ENCODE results near the gene VSIG10.
"Not testable (repeated sequence)": the region's sequence is repeated elsewhere in the genome, so short reads cannot be mapped to it uniquely, and the experiment has no call there.

VSIG10 gene, protein sequence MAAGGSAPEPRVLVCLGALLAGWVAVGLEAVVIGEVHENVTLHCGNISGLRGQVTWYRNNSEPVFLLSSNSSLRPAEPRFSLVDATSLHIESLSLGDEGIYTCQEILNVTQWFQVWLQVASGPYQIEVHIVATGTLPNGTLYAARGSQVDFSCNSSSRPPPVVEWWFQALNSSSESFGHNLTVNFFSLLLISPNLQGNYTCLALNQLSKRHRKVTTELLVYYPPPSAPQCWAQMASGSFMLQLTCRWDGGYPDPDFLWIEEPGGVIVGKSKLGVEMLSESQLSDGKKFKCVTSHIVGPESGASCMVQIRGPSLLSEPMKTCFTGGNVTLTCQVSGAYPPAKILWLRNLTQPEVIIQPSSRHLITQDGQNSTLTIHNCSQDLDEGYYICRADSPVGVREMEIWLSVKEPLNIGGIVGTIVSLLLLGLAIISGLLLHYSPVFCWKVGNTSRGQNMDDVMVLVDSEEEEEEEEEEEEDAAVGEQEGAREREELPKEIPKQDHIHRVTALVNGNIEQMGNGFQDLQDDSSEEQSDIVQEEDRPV

GRCh38 chr12:118103601-118104382, at the start of gene VSIG10:
Gene VSIG10 (minus strand): TSS chr12:118104011. CDS start chr12:118103671, 340 bp downstream.
- DNase-seq (ENCODE audit: low read depth), result peak; percentile 37

DNA sequence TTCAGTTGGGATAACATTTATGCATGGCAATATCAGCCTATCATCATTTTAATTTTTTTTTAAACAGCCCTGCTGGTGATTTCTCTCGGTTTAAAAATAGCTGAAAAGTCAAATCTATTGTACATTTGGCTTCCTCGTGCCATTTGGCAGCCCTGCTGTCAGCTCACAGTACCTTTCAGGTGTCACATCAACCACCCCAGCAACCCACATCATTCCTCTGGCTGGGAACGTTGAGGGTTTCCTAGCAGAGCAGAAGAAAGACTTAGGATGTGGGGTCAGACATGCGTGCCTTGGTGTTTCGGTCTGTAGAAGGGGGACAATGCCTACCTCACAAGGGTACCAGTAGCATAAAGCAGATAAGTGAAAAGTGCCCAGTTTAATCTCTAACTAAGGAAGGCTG, 47.9 kb upstream of the VSIG10 start:
- no peak for DNase-seq (ENCODE audit: low read depth)

- no peak for DNase-seq (ENCODE audit: low read depth)
These were observed 46.8 kb upstream of the VSIG10 start for GRCh38 chr12:118150625-118151024.

DNA sequence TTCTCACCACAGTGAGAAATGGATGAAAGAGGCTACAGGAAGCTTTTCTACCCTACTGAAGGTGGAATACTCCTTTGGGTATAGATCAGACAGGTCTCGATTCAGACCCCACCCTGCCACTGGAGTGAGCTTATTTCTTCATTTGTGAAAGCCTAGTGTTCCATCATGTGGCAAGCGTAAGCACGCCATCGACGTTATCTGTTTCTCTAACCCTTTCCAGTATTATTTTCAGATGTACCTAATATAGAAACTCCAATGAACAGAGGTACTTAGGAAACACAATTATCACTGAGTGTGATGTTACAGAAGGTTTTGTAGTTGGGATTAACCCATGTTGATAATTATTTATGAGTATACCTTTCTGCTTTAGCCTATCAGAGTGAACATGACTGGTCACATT, 44.5 kb upstream of the VSIG10 start:
- no peak for DNase-seq (ENCODE audit: low read depth)

DNA sequence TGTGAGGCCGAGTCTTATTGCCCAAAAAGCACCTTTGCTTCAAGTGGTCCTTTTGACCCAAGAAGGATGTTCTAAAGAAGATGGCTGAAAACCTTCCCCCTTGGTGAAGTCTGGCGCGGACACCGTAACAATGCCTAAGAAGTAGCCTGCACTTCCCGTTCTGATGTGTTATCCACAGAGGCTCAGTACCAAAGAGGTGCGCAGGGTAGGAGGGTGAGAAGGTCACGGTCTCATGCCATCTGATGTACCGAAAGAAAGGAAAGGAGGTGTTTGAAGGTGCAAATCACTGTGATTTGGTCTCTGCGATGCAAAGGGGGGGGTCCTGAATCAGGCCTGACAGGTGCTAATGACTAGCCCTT, 42.0 kb upstream of the VSIG10 start:
- DNase-seq (ENCODE audit: low read depth), result no peak

DNA sequence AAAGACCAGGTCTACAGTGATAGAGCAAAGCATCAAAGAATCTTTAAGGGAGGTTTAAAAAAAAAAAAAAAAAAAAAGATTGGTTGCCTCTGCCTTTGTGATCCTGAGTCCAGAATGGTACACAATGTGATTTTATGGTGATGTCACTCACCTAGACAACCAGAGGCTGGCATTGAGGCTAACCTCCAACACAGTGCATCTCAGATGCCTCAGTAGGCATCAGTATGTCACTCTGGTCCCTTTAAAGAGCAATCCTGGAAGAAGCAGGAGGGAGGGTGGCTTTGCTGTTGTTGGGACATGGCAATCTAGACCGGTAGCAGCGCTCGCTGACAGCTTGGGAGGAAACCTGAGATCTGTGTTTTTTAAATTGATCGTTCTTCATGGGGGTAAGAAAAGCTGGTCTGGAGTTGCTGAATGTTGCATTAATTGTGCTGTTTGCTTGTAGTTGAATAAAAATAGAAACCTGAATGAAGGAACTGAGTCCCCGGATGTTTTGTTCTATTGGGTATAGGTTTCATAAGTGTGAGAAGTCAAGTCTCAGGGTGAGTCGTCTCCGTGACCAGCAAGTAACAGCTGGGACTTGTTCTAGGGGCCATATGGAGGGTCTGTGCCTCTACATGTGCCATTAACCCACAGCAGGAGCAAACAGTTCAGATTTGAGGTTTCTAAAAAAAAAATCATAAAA, 41.4 kb upstream of the VSIG10 start:
- DNase-seq (ENCODE audit: low read depth), result no peak

- no peak for DNase-seq (ENCODE audit: low read depth)
These were observed 40.7 kb upstream of the VSIG10 start for GRCh38 chr12:118144499-118144898.

DNA sequence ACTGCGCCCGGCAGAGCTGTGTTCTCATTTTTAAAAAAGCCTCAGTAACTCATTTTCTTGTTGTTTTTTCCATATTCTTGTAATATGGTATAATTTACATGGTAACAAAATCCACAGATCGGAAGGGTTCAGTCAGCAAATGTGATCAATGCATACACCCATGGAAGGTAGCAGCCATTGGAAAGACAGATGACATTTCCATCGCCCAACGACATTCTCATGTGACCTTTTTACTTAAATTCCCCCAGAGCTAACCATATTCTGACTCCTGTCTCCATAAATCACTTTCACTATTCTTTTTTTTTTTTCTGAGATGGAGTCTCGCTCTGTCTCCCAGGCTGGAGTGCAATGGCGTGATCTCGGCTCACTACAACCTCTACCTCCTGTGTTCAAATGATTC, 37.0 kb upstream of the VSIG10 start:
- no peak for DNase-seq (ENCODE audit: low read depth)

GRCh38 chr12:118137148-118137678, 33.4 kb upstream of the VSIG10 start:
- DNase-seq (ENCODE audit: low read depth), result no peak

GRCh38 chr12:118136559-118137003, 32.8 kb upstream of the VSIG10 start:
- DNase-seq (ENCODE audit: low read depth), result peak; percentile 28

DNA sequence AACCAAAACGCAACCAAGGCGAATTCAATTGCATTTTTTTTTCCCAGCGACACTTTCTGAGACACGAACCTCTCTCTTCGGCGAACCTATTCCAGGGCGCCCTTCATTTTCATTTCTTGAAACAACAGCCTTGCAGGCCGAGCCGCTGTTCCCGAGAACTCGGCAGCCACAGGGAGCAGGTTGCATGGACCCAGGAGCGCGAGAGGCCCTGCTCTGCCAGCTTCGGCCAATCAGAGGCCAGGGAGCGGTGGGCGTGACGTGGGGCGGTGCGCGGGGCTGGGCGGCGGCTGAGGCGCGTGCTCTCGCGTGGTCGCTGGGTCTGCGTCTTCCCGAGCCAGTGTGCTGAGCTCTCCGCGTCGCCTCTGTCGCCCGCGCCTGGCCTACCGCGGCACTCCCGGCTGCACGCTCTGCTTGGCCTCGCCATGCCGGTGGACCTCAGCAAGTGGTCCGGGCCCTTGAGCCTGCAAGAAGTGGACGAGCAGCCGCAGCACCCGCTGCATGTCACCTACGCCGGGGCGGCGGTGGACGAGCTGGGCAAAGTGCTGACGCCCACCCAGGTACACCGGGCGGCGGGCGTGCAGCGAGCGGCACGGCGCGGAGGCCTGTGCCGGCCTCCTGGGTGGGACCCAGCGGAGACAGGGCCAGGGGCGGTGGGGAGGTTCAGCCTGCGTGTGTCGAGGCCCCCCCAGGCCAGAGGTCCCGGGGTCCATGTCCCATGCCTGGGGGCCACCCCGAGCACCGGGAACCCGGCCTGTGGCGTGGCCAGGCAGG, 32.2 kb upstream of the VSIG10 start, which contains the start of gene PEBP1:
Gene PEBP1 (plus strand): TSS at position 337 of the 771 bp plus-strand sequence. CDS start 86 bp downstream, at position 423.
- peak; percentile 80 for DNase-seq (ENCODE audit: low read depth)

DNA sequence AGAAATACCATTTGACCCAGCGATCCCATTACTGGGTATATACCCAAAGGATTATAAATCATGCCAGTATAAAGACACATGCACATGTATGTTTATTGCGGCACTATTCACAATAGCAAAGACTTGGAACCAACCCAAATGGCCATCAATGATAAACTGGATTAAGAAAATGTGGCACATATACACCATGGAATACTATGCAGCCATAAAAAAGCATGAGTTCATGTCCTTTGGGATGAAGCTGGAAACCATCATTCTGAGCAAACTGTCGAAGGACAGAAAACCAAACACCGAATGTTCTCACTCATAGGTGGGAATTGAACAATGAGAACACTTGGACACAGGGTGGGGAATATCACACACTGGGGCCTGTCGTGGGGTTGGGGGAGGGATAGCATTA, 25.6 kb upstream of the VSIG10 start:
- not testable (repeated sequence) for DNase-seq (ENCODE audit: low read depth)

DNA sequence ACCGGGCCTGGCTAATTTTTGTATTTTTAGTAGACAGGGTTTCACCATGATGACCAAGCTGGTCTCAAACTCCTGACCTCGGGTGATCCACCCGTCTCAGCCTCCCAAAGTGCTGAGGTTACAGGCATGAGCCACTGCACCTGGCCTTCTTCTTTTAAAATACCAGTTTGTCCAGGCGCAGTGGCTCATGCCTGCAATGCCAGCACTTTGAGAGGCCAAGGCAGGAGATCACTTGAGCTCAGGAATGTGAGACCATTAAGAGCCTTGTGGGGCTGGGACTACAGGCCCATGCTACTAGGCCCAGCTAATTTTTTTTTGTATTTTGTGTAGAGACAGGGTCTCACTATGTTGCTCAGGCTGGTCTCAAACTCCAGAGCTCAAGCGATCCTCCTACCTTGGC, 24.1 kb upstream of the VSIG10 start:
- DNase-seq (ENCODE audit: low read depth), result no peak

DNA sequence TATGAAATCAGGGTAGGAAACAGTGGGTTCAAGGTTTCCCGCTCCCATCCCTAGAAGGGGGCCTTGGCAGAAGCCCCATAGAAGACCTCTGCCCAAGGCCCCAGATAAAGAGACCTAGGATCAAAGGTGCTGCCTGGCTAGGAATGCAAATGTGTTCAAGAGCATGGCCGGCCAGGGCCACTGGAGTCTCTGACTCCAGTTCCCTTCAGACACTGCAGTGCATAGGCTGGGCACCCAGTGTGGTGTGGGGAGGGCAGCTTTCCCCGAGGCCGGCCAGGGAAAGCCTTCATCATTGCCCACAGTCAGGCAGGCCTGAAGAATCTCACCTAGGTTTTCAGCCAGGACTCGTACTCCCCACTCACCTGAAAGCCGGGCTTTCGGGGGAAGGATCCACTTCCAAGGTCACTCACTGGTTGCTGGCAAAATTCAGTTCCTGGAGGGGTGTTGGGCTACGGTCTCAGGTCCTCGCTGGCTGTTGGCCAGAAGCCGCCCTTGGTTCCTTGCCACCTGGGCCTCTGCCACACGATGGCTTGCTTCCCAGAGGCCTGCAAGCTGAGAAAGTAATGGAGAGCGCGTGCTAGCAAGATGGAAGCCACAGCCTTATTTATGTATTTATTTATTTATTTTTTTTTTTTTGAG, 22.4 kb upstream of the VSIG10 start:
- no peak for DNase-seq (ENCODE audit: low read depth)

- no peak for DNase-seq (ENCODE audit: low read depth)
These were observed 21.9 kb upstream of the VSIG10 start for GRCh38 chr12:118125743-118126118.

DNA sequence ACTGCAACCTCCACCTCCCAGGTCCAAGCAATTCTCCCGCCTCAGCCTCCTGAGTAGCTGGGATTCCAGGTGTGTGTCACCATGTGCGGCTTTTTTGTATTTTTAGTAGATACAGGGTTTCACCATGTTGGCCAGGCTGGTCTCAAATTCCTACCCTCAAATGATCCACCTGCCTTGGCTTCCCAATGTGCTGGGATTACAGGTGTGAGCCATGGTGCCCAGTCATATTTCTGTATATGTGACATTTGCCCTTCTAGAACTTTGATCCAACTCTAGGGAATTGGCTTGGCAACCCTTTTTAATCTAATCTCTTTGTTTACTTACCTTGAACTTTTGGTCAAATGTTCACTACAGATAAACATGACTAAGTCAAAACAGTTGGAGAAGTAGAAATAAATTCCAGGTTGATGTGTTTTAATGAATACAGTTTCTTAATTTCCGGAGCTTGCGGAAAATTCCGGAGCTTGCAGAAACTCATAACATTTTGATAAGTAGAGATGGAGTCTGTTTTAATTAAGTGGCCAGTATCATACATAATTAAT, 20.6 kb upstream of the VSIG10 start:
- DNase-seq (ENCODE audit: low read depth), result no peak

DNA sequence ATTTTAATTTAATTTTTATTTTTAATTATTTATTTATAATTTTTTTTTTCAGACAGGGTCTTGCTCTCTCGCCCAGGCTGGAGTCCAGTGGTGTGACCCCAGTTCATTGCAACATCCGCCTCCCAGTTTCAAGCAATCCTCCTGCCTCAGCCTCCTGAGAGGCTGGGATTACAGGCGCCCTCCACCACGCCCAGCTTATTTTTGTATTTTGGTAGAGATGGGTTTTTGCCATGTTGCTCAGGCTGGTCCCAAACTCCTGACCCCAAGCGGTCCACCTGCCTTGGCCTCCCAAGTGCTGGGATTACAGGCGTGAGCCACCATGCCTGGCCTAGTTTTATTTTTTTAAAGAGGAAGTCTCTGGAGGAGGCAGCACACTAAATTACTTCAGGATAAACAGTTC, 18.5 kb upstream of the VSIG10 start:
- DNase-seq (ENCODE audit: low read depth), result no peak

DNA sequence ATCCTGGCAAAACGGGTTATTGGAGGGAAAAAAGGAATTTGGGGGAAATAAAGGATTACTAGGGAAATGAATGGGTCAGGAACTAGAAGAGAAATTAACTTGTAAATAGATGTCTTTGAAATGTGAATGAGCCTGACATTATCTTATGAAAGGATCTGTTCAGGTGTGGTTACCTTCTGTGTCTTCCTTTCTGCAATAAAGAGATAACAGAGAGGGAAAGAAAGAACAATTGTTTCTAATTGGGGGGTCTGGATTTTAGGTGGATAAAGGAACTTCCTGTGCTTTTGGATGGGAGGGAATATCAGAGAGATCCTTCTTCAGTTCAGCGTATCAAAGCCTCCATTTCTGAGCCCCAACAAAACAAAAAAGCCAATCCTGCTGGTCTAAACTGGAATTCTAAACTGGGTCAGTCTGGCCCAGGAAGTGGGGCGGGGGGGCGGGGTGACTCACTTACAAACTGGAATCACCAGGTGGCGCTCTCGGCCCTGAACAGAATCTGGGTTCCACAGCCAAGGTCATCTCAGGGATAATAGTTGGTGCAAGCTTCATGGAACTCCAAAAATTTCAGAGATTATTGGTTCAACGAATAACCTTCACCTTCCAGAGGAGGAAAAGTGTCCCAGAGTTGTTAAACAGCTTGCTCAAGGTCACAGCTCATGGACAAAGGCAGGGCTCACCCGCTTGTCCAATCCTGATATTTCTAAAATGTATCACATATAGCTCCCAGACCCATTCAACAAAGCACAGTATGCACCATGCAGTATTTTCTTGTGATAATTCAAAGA, 17.0 kb upstream of the VSIG10 start:
- peak; percentile 60 for DNase-seq (ENCODE audit: low read depth)

DNA sequence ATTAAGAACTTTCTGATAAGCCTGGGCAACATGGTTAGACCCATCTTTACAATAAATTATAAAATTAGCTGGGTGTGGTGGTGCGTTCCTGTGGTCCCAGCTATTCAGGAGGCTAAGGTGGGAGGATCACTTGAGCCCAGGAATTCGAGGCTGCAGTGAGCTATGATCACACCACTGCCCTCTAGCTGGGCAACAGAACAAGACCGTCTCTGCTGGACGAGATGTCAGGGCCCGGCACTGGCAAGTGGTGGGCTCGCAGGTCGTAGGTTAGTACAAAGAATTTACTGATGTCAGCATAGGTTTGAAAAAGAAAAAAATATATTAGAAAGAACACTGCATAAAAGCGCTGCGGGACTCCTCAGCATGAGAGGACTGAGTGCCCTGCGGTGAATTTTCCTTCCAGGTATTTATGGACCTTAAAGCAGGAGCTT, 15.7 kb upstream of the VSIG10 start:
- DNase-seq (ENCODE audit: low read depth), result no peak

DNA sequence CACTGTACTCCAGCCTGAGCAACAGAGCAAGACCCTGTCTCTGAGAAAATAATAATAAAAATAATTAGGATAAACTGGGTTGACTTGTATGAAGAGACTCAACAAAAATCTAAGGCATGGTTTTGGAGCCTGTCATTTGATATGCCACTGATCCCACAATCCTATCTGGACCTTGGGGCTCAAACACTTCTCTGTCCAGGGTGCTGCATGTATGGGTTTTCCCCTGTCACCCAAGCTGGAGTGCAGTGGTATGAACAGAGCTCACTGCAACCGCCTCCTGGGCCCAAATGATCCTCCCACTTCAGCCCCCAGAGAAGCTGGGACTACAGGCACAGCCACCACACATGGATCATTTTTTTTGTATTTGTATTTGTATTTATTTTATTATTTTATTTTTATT, 5.3 kb upstream of the VSIG10 start:
- DNase-seq (ENCODE audit: low read depth), result no peak
